ENCODE data around the gene CBR4.

CBR4 gene

DNA sequence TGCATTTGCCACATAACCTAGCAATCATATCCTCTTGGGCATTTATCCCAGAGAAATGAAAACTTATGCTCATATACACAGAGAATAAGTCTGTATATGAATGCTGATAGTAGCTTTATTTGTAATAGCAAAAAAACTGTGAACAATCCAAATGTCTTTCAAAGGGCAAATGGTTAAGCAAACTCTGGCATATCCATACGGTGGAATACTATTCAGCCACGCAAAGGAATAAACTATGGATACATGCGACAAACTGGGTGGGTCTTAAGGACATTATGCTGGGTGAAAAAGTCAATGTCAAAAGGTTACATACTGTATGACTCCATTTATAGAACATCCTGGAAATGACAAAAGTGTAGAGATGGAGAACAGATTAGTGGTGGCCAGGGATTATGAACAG is 17.6 kb upstream of the CBR4 start:
- TF ChIP-seq TAF1 (IDR thresholded peaks at IDR 0.05; ENCODE audit: borderline replicate concordance, insufficient read depth, low read length) (no peak), POLR2AphosphoS5 (IDR thresholded peaks at IDR 0.05; ENCODE audit: low read depth, low read length) (no peak), SIN3A (IDR thresholded peaks at IDR 0.05; ENCODE audit: borderline replicate concordance, insufficient read depth, low read length) (no peak), FOXP2 (optimal IDR thresholded peaks at IDR 0.05; ENCODE audit: borderline replicate concordance, extremely low read depth, extremely low read length, insufficient read depth) (no peak)
- TF ChIP-seq, protein P1, sequence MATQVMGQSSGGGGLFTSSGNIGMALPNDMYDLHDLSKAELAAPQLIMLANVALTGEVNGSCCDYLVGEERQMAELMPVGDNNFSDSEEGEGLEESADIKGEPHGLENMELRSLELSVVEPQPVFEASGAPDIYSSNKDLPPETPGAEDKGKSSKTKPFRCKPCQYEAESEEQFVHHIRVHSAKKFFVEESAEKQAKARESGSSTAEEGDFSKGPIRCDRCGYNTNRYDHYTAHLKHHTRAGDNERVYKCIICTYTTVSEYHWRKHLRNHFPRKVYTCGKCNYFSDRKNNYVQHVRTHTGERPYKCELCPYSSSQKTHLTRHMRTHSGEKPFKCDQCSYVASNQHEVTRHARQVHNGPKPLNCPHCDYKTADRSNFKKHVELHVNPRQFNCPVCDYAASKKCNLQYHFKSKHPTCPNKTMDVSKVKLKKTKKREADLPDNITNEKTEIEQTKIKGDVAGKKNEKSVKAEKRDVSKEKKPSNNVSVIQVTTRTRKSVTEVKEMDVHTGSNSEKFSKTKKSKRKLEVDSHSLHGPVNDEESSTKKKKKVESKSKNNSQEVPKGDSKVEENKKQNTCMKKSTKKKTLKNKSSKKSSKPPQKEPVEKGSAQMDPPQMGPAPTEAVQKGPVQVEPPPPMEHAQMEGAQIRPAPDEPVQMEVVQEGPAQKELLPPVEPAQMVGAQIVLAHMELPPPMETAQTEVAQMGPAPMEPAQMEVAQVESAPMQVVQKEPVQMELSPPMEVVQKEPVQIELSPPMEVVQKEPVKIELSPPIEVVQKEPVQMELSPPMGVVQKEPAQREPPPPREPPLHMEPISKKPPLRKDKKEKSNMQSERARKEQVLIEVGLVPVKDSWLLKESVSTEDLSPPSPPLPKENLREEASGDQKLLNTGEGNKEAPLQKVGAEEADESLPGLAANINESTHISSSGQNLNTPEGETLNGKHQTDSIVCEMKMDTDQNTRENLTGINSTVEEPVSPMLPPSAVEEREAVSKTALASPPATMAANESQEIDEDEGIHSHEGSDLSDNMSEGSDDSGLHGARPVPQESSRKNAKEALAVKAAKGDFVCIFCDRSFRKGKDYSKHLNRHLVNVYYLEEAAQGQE (IDR thresholded peaks at IDR 0.05; ENCODE audit: insufficient read depth in 1 of 2, low read depth in 2 of 2, low read length in 2 of 2): no peak

DNA sequence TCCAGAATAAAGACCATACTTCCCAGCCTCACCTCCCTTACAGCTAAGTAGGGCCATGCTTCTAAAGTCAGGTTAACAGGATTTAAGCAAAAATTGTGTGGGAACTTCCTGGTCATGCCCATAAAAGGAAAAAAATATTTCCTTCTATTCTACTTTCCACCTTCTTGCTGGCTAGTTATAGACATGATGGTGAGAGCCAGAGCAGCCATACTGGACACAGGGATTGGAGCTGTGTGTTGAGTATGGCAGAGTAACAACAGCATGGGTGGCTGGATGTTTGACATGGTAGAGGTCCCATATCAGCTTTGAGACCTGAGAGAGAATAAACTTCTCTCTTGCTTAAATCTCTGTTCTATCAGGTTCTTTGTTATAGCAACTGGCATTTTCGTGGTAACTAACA is 15.1 kb upstream of the CBR4 start:
- TF ChIP-seq POLR2AphosphoS5 (IDR thresholded peaks at IDR 0.05; ENCODE audit: low read depth, low read length) (no peak), SIN3A (IDR thresholded peaks at IDR 0.05; ENCODE audit: borderline replicate concordance, insufficient read depth, low read length) (no peak), FOXP2 (optimal IDR thresholded peaks at IDR 0.05; ENCODE audit: borderline replicate concordance, extremely low read depth, extremely low read length, insufficient read depth) (no peak), TAF1 (IDR thresholded peaks at IDR 0.05; ENCODE audit: borderline replicate concordance, insufficient read depth, low read length) (no peak)
- TF ChIP-seq, protein P1 (IDR thresholded peaks at IDR 0.05; ENCODE audit: insufficient read depth in 1 of 2, low read depth in 2 of 2, low read length in 2 of 2): no peak

DNA sequence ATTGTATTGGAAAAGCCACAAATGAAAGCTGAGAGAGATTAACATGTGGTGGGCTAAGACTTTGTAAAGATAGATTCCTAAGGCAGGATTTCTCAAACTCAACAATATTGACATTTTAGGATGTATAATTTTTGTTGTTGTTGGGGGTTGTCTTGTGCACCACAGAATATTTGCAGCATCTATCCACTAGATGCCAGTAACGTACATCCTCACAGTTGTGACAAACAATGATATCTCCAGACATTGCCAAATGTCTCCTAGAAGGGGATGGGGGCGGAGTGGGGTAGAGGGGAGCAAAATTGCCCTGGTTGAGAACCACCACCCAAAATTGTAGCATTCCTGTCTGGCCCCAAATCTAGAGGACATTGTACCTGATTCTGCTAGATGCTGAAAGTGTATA is 14.7 kb upstream of the CBR4 start:
- TF ChIP-seq, protein P1 (IDR thresholded peaks at IDR 0.05; ENCODE audit: insufficient read depth in 1 of 2, low read depth in 2 of 2, low read length in 2 of 2): no peak
- TF ChIP-seq TAF1 (IDR thresholded peaks at IDR 0.05; ENCODE audit: borderline replicate concordance, insufficient read depth, low read length) (no peak), SIN3A (IDR thresholded peaks at IDR 0.05; ENCODE audit: borderline replicate concordance, insufficient read depth, low read length) (no peak), FOXP2 (optimal IDR thresholded peaks at IDR 0.05; ENCODE audit: borderline replicate concordance, extremely low read depth, extremely low read length, insufficient read depth) (no peak), POLR2AphosphoS5 (IDR thresholded peaks at IDR 0.05; ENCODE audit: low read depth, low read length) (no peak)

DNA sequence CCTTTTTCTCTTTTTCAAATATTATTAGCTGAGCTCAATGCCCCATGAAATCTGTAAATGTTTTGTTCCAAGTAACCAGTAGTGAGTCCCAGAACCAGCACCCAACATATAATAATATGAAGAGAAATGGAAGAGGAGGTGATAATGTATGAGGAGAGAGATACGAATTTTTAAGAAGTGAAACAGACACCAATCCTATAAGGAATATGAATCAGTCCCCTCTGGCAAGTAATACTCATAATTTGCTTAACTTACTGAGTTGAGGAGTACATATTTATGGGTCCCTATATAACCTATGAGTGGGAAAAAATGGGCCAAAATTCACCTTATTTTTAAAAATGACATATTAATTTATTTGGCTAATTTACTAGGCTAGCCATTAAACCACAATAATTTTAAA is 8.4 kb upstream of the CBR4 start:
- TF ChIP-seq POLR2AphosphoS5 (IDR thresholded peaks at IDR 0.05; ENCODE audit: low read depth, low read length): no peak
- TF ChIP-seq FOXP2 (optimal IDR thresholded peaks at IDR 0.05; ENCODE audit: borderline replicate concordance, extremely low read depth, extremely low read length, insufficient read depth): no peak
- no peak for TF ChIP-seq SIN3A (IDR thresholded peaks at IDR 0.05; ENCODE audit: borderline replicate concordance, insufficient read depth, low read length)
- TF ChIP-seq, protein P1 (IDR thresholded peaks at IDR 0.05; ENCODE audit: insufficient read depth in 1 of 2, low read depth in 2 of 2, low read length in 2 of 2): no peak
- no peak for TF ChIP-seq TAF1 (IDR thresholded peaks at IDR 0.05; ENCODE audit: borderline replicate concordance, insufficient read depth, low read length)

GRCh38 chr4:169017971-169018370 is 7.9 kb upstream of the CBR4 start:
- TF ChIP-seq TAF1 (IDR thresholded peaks at IDR 0.05; ENCODE audit: borderline replicate concordance, insufficient read depth, low read length) (no peak), POLR2AphosphoS5 (IDR thresholded peaks at IDR 0.05; ENCODE audit: low read depth, low read length) (no peak), FOXP2 (optimal IDR thresholded peaks at IDR 0.05; ENCODE audit: borderline replicate concordance, extremely low read depth, extremely low read length, insufficient read depth) (no peak), SIN3A (IDR thresholded peaks at IDR 0.05; ENCODE audit: borderline replicate concordance, insufficient read depth, low read length) (no peak)
- TF ChIP-seq, protein P1 (IDR thresholded peaks at IDR 0.05; ENCODE audit: insufficient read depth in 1 of 2, low read depth in 2 of 2, low read length in 2 of 2): no peak
